HG02678 (cell line): ENCODE measurements around the gene RTF2.
"Not testable (repeated sequence)": the region's sequence is repeated elsewhere in the genome, so short reads cannot be mapped to it uniquely, and the experiment has no call there.

ENCODE experiments used
- ATAC-seq: cut with Tn5 transposase; IDR thresholded peaks from one replicate; pipeline ENCODE4 v1.9.1; 2021; ENCODE audit warnings: mild to moderate bottlenecking, moderate library complexity; ENCODE audit not compliant: unreplicated experiment

Gene RTF2

DNA sequence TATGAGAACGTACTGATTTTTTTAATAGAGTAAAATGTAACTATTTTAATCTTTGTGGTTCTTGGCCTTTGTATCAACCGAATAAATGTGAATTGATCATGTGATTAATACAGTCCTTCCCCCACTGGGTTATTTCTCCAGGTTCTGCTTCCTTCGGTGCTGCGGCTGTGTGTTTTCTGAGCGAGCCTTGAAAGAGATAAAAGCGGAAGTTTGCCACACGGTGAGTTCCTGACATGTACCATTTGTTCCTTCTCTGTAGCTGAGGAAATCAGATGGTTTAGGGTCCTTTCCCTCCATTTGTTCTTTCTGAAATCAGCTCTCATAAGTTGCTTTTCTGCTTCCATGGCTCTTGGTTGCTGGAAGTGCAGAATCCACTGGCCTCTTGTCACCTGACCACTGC lies 15.5 kb downstream of the RTF2 start:
- no peak for ATAC-seq

DNA sequence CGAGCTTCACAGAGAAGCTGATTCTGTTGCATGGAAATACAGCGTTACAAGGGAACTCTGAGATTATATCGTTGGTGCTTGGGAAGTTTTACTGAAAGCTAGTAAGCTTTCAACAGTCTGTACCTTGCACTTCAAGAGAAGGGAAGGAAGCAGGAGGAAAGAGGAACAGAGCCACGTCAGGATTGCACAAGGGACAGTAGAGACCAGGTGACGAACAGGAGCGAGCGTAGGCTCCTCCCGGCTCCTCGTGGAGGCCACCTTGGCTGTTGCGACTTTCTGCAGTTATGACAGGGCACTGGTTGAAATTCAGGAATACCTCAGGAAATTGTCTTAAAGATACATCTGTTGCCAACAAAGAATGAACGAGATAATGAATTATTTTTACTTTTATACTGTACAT lies 18.8 kb downstream of the RTF2 start:
- no peak for ATAC-seq

DNA sequence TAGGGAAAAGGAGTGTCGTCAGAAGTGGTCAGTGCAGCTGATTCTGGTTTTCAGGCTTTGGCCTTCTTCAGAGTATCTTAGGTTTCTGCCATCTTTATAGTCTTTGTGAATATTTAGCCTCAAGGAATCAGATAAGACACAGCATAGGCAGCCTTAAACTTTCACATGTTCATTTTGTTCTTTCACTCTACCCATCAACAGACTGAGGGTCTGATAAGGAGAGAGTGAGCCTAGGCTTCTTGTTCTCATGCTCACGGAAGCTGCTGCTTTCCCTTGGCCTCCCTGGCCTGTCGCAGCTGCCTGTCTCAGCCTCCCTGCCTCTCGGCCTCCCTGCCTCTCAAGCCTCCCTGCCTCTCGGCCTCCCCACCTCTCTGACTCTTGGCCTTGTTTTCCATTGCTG lies 20.1 kb downstream of the RTF2 start:
- no peak for ATAC-seq

DNA sequence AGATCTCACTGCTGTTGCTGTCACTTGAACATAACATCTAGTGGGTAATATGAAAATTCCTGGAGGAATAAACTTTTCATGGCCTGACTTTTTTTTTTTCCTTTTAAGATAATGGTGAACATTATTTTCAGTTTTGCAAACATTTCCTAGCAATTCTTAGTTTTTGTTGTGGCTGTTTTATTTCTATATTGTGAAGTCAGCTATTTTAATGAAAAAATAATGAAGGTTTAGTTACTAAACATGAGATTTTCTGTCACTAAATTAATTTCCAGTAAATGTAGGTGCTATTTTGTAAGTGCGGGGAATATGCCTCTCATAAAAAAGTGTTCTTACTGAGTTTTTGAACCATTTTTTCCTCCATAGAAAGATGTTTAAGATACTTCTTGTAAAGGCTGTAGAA lies 32.7 kb downstream of the RTF2 start:
- no peak for ATAC-seq

DNA sequence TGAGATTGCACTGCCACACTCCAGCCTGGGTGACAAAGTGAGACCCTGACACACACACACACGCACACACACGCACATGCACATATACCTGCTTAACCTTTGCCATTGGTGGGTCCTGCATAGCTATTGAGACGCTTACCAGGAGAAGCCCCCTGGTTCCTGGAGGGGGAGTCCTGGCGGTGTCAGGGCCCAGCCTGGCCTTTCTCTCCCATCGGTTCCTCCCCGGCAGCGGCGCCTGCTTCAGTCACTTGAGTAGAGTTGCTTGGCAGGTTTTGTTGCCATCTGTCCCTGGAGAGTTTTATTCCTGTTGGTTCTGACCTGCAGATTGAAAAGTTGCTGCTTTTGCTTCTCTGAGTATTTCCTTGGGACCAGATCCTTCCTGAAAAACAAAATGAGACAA lies 35.5 kb downstream of the RTF2 start:
- ATAC-seq = no peak

DNA sequence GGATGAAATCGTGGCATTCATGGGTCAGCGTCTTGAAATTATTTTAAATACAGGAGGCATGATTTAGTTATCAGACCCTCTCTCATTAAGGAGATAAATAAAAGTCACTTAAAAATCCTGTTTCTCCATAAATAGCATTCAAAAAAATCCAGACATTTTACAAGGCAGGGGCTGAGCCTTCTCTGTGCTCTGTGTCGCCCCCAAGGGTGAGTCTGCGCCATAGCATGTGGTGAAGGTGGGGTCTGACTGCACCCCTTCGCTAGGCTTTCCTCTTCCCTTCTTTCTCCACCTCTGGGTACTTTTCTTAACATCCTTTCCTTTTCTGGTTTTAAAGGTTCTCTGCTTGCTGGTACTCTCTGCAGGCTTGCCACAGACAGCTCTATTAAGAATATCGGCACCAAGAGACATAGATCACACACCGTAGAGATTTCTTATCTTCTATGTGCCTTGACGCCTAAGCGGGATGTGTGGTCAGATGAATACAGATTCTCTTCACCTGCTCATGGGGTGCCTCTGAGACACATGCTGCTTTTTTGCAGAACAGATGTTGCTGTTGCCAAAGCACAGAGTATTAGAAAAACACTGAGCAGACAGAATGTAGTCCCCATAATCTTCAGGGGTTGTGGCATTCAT lies 36.1 kb downstream of the RTF2 start:
- no peak for ATAC-seq

DNA sequence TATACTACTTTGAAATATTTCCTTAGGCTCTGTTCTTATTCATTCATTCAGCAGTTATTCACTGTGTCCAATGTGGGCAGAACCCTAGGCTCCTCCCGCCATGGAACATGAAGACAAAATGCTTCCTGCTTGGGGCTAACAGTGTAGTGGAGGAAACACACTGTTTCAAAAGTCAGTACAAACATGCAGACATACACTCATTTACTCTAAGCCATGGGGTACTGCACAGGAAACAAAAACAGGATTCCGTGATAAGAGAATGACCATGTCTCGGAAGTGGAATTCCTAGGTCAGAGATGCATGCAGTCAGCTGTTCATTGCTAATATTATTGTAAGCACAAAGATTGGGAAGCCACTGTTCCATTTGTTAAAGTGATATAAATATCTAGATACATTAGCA lies 37.7 kb downstream of the RTF2 start:
- no peak for ATAC-seq

DNA sequence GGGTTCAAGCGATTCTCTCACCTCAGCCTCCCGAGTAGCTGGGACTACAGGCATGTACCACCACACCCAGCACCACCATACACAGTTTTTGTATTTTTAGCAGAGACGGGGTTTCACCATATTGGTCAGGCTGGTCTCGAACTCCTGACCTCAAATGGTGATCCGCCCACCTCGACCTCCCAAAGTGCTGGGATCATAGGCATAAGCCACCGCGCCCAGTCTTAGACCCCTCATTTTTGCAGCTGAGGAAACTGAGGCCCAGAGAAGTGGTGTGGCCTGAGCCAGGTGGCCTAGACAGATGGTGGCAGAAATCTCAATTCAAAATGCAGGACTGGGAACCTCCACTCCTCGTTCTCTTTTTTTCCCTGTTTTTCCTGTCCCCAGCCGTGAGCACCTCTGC lies 43.5 kb downstream of the RTF2 start:
- ATAC-seq = no peak

DNA sequence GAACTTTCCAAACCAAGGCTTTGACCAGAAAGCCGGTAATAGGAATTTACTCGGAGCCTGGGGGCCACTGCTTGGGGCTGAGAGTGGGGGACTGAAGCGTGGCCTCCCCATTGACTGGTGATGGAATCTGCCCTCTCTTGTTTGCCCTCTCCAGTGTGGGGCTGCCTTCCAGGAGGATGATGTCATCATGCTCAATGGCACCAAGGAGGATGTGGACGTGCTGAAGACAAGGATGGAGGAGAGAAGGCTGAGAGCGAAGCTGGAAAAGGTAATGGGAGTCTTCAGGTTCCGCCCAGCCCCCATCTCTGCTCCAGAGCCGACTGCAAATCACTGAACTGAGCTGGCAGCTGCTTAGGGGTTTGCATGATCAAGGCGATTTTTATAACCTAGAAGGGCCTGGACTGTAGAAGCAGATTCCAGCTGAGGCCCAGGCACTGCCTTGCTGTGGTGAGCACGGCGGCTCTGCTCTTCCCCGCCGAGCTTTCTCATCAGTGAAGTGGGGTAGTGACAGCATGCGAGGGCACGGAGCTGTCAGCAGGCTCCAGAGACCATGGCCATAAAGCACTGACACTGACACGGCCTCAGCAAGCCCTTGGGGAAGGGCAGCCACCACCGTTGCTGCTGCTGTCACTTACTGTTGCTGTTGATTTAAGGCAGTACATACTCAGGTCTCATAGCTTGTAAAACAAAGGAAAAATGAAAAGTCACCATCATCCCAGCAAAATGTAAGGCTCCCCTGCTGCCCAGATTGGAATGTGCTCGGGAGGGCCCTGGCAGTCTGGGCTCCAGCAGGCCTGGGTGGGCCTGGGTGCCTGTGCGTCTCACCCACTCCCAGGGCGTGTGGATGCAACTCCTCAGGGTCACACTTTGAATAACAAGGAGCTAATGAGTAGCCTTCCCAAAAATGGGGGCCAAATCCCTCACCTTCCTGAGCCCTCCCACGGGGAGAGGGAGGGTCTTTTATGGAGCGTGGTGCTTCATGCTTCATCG lies 45.0 kb downstream of the RTF2 start:
- no peak for ATAC-seq

DNA sequence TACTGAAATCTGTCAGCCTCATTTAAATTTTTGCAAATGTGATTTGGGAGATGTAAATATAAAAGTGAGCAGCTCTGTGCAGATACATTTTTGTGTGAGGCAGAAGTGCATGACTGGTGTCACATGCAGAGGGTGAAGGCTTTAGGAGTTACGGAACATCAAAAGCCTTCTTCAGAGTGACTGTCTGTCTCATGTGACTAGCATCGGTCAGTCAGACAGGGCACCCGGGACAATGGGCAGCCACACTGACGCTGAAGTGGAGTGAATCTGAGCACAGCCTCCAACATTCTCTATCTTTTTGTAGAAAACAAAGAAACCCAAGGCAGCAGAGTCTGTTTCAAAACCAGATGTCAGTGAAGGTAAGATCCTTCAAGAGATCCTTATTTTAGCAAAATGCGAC lies 48.2 kb downstream of the RTF2 start:
- ATAC-seq = no peak

DNA sequence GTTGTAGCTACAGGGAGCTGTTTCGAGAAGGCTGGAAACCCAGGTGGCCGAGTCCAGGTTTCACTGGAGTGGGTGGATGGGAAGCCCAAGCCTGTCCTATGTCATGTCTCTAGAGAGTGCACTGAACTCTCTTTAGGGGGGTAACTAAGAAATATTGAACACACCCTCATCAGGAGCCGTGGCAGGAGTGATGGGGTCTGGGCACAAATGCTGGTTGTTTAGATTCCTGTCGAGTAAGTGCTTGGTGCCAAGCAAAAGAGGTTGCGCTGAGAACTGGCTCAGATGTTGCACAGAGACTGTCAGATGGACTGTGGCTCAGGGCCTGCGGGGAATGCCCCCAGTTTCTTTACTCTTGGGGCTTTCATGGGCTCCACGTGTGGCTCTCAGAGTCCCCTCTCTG lies 48.8 kb downstream of the RTF2 start:
- ATAC-seq = no peak

DNA sequence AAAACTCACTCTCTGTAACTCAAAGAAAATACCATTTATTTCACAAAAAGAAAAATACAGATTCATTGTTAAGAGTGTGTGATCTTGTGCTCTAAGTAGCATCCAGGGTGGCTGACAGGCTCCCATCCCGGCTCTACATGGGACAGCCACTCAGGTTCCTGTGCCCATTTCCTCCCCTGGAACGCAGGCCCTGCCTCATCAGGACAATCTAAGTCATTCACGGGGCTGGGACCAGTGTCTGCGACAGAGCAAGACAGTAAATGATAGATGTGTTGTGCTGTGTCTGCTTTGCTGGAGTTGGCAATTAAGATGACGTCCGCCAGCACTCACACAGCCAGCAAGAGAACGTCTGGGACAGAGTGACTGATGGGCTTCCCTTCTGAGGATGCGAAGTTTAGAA lies 49.2 kb downstream of the RTF2 start:
- ATAC-seq = no peak

DNA sequence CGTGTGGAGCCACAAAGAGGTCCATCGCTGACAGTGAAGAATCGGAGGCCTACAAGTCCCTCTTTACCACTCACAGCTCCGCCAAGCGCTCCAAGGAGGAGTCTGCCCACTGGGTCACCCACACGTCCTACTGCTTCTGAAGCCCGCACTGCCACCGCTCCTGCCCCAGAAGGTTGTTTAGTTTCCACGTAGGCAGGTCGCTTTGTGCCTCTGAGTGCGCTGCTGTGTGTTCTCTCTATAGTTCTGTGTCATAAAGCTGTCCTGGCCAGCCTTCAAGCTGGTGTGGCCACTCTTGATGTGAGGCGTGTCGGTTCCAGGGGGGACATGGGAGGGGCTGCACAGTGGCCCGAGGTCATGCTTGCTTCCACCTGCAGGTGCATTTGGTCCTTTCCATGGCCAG lies 49.7 kb downstream of the RTF2 start:
- no peak for ATAC-seq

DNA sequence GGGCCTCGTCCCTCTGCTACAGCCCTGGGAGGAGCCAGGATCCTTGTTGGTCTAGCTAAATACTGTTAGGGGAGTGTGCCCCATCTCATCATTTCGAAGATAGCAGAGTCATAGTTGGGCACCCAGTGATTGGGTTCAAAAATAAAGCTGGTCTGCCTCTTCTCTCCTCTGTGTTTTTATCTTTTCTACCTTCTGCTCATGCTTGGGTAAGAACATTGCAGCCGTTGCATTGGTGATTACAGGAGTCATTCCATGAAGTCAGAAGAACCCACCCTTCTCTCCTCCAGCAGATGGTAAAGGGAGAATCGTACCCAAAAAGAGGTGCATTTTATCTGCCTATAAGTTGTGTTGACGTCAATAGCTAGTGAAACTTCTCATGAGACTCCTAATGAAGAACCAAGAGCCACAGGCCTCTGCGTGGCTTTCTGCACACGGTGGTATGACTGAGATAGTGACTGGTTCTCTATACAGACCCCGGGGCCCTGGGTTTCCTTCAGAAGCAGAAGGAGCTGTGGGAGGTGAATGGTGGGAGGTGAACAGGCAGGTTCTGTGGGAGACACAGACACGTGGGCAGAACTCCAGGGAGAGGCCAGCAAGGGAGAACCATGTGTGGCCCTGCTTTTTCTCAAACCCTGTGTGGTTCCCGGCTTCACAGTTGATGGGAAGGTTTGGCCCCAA lies 50.4 kb downstream of the RTF2 start:
- no peak for ATAC-seq

DNA sequence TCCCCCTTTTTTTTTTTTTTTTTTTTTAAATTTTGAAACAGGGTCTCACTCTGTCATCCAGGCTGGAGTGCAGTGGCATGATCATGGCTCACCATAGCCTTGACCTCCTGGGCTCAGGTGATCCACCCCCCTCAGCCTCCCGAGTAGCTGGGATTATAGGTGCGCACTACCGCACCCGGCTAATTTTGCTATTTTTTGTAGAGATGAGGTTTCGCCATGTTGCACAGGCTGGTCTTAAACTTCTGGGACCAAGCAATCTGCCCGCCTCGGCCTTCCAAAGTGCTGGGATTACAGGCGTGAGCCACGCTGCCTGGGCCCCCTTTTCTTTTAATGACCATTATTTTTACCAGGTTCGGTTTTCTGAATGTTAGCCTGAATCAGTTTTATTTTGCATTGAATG lies 51.1 kb downstream of the RTF2 start:
- no peak for ATAC-seq

DNA sequence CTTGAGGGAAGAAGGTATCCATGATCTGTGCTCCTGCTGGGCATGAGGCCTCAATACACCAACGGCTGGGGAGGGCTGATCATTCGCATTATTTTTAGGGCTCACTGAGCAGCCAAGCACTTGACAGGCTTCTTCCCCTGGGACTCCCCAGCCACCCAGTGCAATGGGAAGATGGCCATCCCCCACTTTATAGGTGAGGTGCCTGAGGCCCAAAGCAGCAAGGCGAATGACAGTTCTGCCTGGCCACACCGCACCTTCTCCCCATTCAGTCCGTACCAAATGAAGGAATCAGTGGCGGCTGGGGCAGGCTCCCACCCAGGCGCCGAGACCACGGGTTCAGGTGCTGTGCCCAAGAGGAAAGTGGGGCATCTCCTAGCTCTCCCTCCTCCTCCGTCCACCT lies 51.8 kb downstream of the RTF2 start:
- ATAC-seq = no peak

DNA sequence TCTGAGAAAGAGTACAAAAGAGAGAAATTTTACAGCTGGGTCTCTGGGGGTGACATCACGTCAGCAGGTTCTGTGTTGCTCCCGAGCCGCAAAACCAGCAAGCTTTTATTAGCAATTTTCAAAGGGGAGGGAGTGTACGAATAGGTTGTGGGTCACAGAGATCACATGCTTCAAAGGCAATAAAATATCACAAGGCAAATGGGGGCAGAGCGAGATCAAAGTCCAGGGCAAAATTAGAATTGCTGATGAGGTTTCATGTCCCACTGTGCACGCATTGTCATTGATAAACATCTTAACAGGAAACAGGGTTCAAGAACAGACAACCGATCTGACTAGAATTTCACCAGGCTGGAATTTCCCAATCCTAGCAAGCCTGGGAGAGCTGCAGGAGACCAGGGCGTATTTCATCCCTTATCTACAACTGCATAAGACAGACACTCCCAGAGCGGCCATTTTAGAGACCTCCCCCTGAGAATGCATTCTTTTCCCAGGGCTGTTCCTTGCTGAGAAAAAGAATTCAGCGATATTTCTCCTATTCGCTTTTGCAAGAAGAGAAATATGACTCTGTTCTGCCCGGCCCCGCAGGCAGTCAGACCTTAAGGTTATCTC lies 52.4 kb downstream of the RTF2 start:
- ATAC-seq = not testable (repeated sequence)

DNA sequence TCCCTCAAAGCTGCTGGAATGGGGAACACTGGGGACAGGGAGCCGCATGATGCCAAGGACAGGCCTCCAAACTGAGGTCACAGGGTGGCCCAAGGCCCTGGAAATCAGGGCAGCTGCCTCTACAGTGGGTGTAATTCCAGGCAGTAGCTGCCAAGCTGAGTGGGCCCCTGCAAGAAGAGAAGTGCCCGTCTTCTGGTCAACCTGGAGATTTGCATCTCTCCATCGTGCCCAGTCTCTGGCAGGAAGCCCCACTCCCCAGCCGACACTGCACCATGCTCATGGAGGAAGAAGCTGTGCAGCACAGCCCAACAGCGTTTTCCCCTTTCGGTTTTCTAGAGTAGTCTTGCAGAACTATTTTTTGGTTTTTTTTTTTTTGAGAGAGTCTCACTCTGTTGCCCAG lies 53.9 kb downstream of the RTF2 start:
- ATAC-seq = no peak

DNA sequence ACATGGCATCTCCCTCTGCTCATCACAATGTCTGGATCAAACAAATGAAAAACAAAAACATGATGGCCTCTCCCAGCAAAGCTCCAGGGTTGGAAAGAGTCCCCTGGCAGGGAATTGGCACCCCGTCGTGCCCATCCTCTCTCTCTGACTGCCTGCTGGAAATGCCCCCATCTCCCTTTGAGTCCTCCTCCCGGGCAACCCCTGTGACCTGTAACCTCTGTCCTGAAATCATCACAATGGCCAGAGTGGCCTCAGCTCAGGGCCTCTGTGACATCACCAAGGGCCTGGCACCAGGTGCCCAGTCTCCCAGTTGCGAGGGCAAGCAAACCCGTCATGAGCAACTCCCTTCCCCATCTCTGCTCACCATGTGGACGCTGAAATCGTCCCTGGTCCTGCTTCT lies 56.0 kb downstream of the RTF2 start, which contains the start of gene FAM209A:
Gene FAM209A (plus strand): TSS at position 301 of the 400 bp plus-strand sequence. CDS start 65 bp downstream, at position 366.
- ATAC-seq = not testable (repeated sequence)

DNA sequence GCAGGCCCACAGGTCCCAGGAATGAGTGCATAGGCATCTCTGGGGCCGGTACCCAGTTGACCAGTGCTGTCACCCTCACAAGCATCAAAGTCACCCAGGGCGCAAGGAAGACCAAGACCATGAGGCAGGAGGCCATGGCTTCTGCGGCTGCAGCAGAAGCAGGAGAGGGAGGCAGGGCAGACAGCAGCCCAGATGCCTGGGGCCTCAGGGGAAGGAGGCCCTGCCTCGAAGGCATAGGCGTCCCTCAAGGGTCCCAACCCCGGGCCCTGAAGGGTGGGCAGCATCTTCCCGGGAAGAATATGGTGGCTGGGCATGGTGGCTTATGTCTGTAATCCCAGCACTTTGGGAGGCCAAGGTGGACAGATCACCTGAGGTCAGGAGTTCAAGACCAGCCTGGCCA lies 59.1 kb downstream of the RTF2 start:
- no peak for ATAC-seq

DNA sequence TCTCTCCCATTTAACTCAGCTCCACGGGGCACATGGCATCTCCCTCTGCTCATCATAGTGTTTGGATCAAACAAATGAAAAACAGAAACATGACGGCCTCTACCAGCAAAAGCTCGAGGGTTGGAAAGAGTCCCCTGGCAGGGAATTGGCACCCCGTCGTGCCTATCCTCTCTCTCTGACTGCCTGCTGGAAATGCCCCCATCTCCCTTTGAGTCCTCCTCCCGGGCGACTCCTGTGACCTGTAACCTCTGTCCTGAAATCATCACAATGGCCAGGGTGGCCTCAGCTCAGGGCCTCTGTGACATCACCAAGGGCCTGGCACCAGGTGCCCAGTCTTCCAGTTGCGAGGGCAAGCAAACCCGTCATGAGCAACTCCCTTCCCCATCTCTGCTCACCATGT lies 64.5 kb downstream of the RTF2 start, which contains the start of gene FAM209B:
Gene FAM209B (plus strand): TSS at position 301 of the 400 bp plus-strand sequence. CDS start 96 bp downstream, at position 397.
- not testable (repeated sequence) for ATAC-seq
